ENCODE measurements around the gene DCAF4.

The DCAF4 gene, protein sequence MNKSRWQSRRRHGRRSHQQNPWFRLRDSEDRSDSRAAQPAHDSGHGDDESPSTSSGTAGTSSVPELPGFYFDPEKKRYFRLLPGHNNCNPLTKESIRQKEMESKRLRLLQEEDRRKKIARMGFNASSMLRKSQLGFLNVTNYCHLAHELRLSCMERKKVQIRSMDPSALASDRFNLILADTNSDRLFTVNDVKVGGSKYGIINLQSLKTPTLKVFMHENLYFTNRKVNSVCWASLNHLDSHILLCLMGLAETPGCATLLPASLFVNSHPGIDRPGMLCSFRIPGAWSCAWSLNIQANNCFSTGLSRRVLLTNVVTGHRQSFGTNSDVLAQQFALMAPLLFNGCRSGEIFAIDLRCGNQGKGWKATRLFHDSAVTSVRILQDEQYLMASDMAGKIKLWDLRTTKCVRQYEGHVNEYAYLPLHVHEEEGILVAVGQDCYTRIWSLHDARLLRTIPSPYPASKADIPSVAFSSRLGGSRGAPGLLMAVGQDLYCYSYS

DNA sequence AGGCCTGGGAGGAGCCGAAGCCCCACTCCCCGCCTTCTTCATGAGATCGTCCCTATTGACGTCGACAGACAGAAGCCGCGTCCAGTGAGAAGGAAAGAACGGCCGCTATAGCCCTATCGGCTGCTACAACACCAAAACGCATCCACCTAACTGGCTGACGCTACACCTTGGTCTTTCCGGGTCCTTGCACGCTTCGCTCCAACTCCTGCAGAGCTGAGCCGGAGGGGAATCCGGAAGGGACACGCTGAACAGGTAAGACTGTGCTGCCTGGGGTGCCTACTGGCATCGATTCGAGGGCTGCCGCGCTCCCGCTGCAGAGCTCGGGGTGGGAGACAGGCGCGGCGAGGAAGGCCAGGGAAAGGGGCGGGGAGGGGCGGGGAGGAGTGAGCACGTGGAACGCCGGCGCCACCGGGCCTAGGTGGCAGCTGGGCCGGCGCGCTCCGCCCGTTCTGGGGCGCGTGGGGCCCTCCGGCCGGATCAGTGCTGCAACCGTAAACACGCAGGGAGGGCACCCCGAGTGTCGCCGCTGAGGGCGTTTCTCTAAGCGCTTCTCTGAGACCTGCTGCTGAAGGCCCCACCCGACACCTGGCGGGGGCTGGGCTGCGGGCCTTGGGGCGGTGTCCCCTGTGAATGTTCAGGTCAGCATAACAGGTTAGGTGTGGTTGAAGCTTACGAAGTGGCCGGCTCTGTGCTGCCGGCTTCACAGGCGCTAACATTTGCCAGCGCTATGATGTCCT, at the start of gene DCAF4:
Gene DCAF4, plus strand, starts transcription at position 173 of the 737 bp plus-strand sequence. CDS start 11,515 bp downstream, outside the sequence.
- Mint-ChIP-seq H3K4me3 (peak within 1 kb of the TSS; percentile 95), H3K36me3 (peaks cover 6% of the 10 kb centered on the region), H3K27ac (peak within 1 kb of the TSS; percentile 96), H3K4me1 (peaks cover 15% of the 10 kb centered on the region), H3K9me3 (no peaks in the 10 kb centered on the region), H3K27me3 (peaks cover 29% of the 10 kb centered on the region)
- peak; percentile 98 for DNase-seq
- CTCF ChIA-PET: interaction anchor here (0.6 to 2.2 kb wide), 3 partner anchors 21 to 413 kb away, joined by 4 to 9 read pairs (median 5); no protein-coding TSS in a partner anchor

- Mint-ChIP-seq H3K27ac (no peak overlapping the region), H3K4me3 (no peak overlapping the region), H3K4me1 (peaks cover 19% of the 10 kb centered on the region), H3K36me3 (peaks cover 17% of the 10 kb centered on the region), H3K9me3 (peaks cover 6% of the 10 kb centered on the region), H3K27me3 (peaks cover 26% of the 10 kb centered on the region)
- no peak for DNase-seq
- CTCF ChIA-PET: interaction anchor here (0.6 kb wide), 1 partner anchor 143 kb away, joined by 3 read pairs; no protein-coding TSS in a partner anchor
Observed at GRCh38 chr14:72876710-72877063, 49.6 kb upstream of the DCAF4 start.

GRCh38 chr14:72878746-72879145, 47.5 kb upstream of the DCAF4 start:
- peaks cover 20% of the 10 kb centered on the region for H3K36me3 Mint-ChIP-seq
- no peak overlapping the region for H3K4me3 Mint-ChIP-seq
- peaks cover 31% of the 10 kb centered on the region for H3K4me1 Mint-ChIP-seq
- peaks cover 4% of the 10 kb centered on the region for H3K9me3 Mint-ChIP-seq
- DNase-seq: no peak
- no peak overlapping the region for H3K27ac Mint-ChIP-seq
- CTCF ChIA-PET: no interaction called here
- H3K27me3 Mint-ChIP-seq: peaks cover 33% of the 10 kb centered on the region

GRCh38 chr14:72879431-72879830, 46.8 kb upstream of the DCAF4 start:
- CTCF ChIA-PET: no interaction called here
- DNase-seq: no peak
- Mint-ChIP-seq H3K36me3 (peaks cover 20% of the 10 kb centered on the region), H3K27me3 (peaks cover 36% of the 10 kb centered on the region), H3K4me3 (no peak overlapping the region), H3K9me3 (peaks cover 3% of the 10 kb centered on the region), H3K4me1 (peaks cover 37% of the 10 kb centered on the region), H3K27ac (no peak overlapping the region)

DNA sequence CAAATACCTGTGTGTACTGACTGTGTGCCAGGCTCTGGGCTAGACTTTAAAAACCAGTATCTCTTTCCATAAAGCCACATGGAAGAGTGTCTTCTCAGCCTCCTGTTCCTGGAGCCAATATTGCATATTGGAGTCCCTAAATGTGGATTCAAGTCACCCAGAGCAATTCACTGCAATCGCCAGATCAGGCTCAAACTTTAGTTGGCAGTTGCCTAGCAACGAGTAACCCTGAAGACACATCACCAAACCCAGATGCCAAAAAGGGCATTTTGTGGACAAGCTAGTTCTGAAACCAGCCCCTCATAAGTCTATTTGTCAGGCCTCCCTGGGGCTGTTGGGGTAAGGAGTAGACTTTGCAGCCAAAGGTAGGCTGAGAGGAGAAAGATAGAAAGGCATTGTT, 46.1 kb upstream of the DCAF4 start:
- Mint-ChIP-seq H3K4me3 (no peak overlapping the region), H3K4me1 (peaks cover 39% of the 10 kb centered on the region), H3K36me3 (peaks cover 14% of the 10 kb centered on the region), H3K9me3 (no peaks in the 10 kb centered on the region), H3K27me3 (peaks cover 37% of the 10 kb centered on the region), H3K27ac (no peak overlapping the region)
- CTCF ChIA-PET: no interaction called here
- no peak for DNase-seq

DNA sequence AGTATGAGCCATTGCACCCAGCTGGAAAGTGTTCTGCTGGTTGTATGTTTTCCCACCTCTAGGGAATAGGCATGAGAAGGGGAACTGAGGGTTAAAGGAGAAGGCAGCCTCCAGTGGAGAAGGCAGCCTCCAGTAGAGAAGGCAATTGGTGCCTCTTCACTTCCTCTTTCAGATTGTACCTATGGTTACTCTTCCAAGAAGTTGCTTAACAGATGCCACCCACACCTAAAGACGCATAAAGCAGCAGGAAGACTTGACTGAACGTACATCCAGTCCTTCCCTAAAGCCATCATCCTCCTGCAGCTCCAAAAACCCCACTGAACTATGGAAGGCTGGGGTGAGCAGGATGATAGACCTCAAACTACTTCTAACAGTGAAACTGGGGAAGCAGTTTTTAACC, 45.4 kb upstream of the DCAF4 start:
- H3K27me3 Mint-ChIP-seq: peaks cover 41% of the 10 kb centered on the region
- H3K36me3 Mint-ChIP-seq: peaks cover 17% of the 10 kb centered on the region
- no peaks in the 10 kb centered on the region for H3K9me3 Mint-ChIP-seq
- CTCF ChIA-PET: interaction anchor here (0.9 kb wide), 1 partner anchor 23 kb away, joined by 3 read pairs; no protein-coding TSS in a partner anchor
- peaks cover 39% of the 10 kb centered on the region for H3K4me1 Mint-ChIP-seq
- peak overlapping the region; percentile 15 for H3K27ac Mint-ChIP-seq
- no peak overlapping the region for H3K4me3 Mint-ChIP-seq
- no peak for DNase-seq

GRCh38 chr14:72881543-72881942, 44.7 kb upstream of the DCAF4 start:
- H3K4me3 Mint-ChIP-seq: no peak overlapping the region
- H3K9me3 Mint-ChIP-seq: no peaks in the 10 kb centered on the region
- no peak overlapping the region for H3K27ac Mint-ChIP-seq
- DNase-seq: no peak
- peaks cover 39% of the 10 kb centered on the region for H3K4me1 Mint-ChIP-seq
- peaks cover 45% of the 10 kb centered on the region for H3K27me3 Mint-ChIP-seq
- CTCF ChIA-PET: interaction anchor here (0.9 kb wide), 1 partner anchor 22 kb away, joined by 3 read pairs; no protein-coding TSS in a partner anchor
- peaks cover 17% of the 10 kb centered on the region for H3K36me3 Mint-ChIP-seq

DNA sequence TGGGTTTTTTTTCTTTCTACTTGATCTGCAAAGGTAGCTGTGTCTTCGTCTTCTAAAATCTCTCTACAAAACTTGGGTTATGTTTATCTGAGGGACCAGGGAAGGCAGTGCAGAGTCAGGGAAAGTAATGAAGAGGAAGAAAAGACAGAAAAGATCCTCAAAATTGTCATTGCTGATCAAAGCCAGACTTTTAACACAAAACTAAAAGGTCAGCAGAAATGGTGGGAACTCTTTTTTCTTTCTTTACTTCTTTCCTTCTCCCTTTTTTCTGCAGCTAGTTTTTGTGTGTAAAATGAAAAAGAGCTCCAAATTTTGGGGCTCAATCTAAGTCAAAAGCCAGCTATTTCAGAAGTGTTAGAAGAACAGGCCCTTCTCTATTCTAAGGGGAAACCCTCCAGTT, 44.2 kb upstream of the DCAF4 start:
- Mint-ChIP-seq H3K27me3 (peaks cover 44% of the 10 kb centered on the region), H3K4me3 (no peak overlapping the region), H3K27ac (no peak overlapping the region), H3K9me3 (peaks cover under 1% of the 10 kb centered on the region), H3K36me3 (peaks cover 18% of the 10 kb centered on the region), H3K4me1 (peaks cover 39% of the 10 kb centered on the region)
- no peak for DNase-seq
- CTCF ChIA-PET: no interaction called here

GRCh38 chr14:72882463-72882862, 43.8 kb upstream of the DCAF4 start:
- Mint-ChIP-seq H3K27ac (no peak overlapping the region), H3K4me3 (no peak overlapping the region), H3K4me1 (peaks cover 39% of the 10 kb centered on the region)

DNA sequence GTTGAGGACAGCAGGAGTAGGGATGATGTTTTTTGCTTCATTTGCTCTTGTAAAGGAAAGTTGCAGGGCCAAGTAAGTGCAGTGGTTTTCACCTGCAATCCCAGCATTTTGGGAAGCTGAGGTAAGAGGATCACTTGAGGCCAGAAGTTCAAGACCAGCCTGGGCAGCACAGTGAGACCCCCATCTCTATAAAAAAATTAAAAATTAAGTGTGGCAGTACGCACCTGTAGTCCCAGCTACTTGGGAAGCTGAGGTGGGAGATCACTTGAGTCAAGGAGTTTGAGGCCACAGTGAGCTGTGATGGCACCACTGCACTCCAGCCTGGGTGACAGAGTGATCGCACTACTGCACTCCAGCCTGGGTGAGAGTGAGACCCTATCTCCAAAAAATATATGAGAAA, 43.2 kb upstream of the DCAF4 start:
- peaks cover 53% of the 10 kb centered on the region for H3K27me3 Mint-ChIP-seq
- CTCF ChIA-PET: no interaction called here
- no peak overlapping the region for H3K4me3 Mint-ChIP-seq
- no peak for DNase-seq
- peaks cover 39% of the 10 kb centered on the region for H3K4me1 Mint-ChIP-seq
- no peak overlapping the region for H3K27ac Mint-ChIP-seq
- peaks cover 2% of the 10 kb centered on the region for H3K9me3 Mint-ChIP-seq
- H3K36me3 Mint-ChIP-seq: peaks cover 22% of the 10 kb centered on the region

More at GRCh38 chr14:72882463-72882862, 43.8 kb upstream of the DCAF4 start:
- H3K9me3 Mint-ChIP-seq: peaks cover 2% of the 10 kb centered on the region
- CTCF ChIA-PET: no interaction called here
- H3K27me3 Mint-ChIP-seq: peaks cover 47% of the 10 kb centered on the region
- H3K36me3 Mint-ChIP-seq: peaks cover 21% of the 10 kb centered on the region
- no peak for DNase-seq

- Mint-ChIP-seq H3K9me3 (peaks cover 2% of the 10 kb centered on the region), H3K4me3 (no peak overlapping the region), H3K36me3 (peaks cover 24% of the 10 kb centered on the region), H3K27me3 (peaks cover 62% of the 10 kb centered on the region), H3K4me1 (peaks cover 39% of the 10 kb centered on the region), H3K27ac (no peak overlapping the region)
- peak; percentile 37 for DNase-seq
- CTCF ChIA-PET: no interaction called here
Observed at GRCh38 chr14:72883961-72884360, 42.3 kb upstream of the DCAF4 start.

DNA sequence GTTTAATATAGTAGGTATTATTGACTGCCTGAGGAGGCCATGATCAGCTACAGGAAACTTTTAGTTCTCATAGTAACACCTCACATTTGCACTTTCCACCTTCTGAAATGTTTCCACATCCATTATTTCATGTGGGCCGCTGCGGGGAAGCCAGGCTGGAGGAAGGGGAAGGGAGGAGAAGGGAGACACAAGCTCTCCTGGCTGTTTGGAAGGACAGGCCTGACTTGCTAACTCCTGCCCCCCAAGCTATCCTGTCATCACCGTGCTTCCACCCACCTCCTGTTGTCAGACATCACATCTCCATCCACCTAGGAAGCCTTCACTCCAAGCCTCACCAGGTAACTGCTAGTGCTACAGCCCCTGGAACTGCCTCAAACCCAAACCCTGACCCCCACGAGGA, 41.9 kb upstream of the DCAF4 start:
- CTCF ChIA-PET: no interaction called here
- Mint-ChIP-seq H3K36me3 (peaks cover 24% of the 10 kb centered on the region), H3K4me3 (no peak overlapping the region), H3K4me1 (peaks cover 39% of the 10 kb centered on the region), H3K9me3 (peaks cover 2% of the 10 kb centered on the region), H3K27ac (no peak overlapping the region), H3K27me3 (peaks cover 66% of the 10 kb centered on the region)
- DNase-seq: no peak

GRCh38 chr14:72887514-72887913, 38.8 kb upstream of the DCAF4 start:
- CTCF ChIA-PET: interaction anchor here (0.8 to 0.9 kb wide), 2 partner anchors 371 to 373 kb away, joined by 3 to 6 read pairs; no protein-coding TSS in a partner anchor
- Mint-ChIP-seq H3K4me1 (peaks cover 30% of the 10 kb centered on the region), H3K36me3 (peaks cover 18% of the 10 kb centered on the region), H3K4me3 (no peak overlapping the region), H3K27me3 (peaks cover 82% of the 10 kb centered on the region), H3K27ac (no peak overlapping the region), H3K9me3 (peaks cover 2% of the 10 kb centered on the region)
- DNase-seq: no peak

DNA sequence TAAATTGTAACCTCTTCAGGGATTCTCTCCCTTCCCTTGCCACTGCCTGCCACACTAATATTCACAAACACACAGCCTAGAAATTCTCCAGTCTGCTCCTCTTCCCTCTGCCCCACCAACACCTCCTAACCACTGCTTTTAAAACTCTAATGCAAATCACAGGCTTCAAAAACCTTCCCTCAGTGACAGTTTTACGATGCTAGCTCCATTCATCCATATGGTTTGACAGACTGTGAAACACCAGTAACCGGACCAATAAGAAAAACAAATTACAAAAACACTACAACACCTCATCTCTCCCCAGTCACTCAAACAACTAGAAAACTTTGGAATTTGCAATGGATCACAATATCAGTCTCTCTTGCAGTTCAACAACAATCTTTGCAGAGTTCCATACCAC, 38.1 kb upstream of the DCAF4 start:
- Mint-ChIP-seq H3K9me3 (peaks cover 2% of the 10 kb centered on the region), H3K36me3 (peaks cover 16% of the 10 kb centered on the region), H3K4me1 (peaks cover 26% of the 10 kb centered on the region), H3K27ac (no peak overlapping the region), H3K4me3 (no peak overlapping the region), H3K27me3 (peaks cover 84% of the 10 kb centered on the region)
- CTCF ChIA-PET: no interaction called here
- DNase-seq: no peak
